SKM-1 (cell line): ENCODE results near the gene ZNF783.

Experiments
- DNase-seq: peaks from one replicate; lab custom pipeline; 2025; ENCODE audit not compliant: unreplicated experiment; lab: John Stamatoyannopoulos, UW

ZNF783 gene

DNA sequence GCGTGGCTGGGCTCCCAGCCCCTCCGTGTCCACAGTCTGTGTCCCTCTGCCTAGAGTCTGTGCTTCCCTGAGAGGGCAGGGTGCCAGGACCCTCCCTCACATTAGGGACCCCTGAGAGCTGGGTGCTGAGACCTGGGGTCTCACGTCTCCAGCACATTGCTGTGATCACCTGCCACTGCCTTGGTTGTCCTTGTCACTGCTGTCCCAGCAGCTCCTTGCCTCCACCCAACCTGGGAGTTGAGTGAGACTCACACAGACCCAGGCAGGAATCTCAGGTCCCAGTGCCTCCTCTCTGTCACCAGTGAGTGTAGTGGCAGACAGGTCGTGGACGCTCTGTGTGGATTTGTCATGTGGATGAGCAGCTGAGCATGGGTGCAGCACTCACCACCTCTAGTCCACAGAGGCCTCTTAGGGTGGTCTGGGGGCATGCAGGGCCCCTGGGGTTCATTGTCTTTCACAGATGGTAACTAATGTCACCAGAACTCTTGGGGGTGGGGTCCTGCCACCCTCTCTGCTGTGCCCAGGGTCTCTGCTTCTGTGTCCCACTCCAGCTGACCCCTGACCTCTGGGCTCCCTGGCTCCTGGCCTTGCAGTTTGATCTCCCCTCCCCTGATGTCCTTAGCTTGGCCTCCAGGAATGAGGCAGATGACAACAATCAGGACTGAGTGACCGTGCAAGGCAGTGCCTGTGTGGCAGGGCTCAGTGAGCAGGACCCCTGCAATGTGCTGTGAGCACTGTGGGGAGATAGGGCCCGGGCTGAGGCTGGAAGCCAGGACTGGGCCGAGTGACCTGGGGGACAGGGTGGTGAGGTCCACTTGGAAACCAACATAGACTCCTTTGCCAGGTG lies 18.9 kb downstream of the ZNF783 start:
- no peak for DNase-seq

GRCh38 chr7:149281508-149282330 lies 19.7 kb downstream of the ZNF783 start:
- no peak for DNase-seq

DNA sequence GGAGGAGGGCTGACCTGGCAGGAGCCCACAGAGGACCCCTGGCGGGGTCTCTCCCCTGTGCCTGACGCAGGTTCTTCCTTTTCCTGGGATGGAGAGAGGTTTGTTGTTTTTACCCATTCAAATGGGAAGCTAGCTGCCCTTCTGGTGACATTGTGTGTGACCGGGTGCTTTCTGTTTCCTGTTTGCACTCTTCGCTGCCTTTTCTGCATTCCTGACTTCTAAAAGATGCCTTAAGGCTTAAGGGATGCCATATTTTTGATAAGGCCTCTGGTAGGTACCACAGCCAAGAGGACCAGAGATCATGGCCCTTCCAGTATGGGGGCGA lies 20.3 kb downstream of the ZNF783 start:
- DNase-seq: no peak

DNA sequence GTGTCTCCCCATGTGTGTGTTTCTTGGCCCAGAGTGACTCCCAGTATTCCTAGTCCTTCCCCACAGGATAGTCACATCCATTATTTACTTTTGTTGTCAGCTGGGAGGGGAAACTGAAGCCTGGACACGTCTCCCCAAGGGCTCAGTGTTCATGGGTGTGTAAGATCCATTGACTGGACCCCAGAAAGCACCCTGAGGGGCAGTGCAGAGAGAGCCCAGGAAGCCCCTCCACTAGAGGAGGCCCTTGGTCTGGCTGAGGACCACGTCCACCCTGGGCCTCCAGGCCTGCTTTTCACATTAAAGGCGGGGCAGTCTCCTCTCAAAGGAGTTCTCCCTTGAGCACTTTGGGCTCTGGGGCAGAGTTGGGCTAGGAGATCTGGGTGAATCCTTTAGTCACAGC lies 21.3 kb downstream of the ZNF783 start:
- no peak for DNase-seq

GRCh38 chr7:149284343-149284742 lies 22.3 kb downstream of the ZNF783 start:
- DNase-seq: no peak

- peak; percentile 37 for DNase-seq
Measured at GRCh38 chr7:149284850-149285585, 23.0 kb downstream of the ZNF783 start.

DNA sequence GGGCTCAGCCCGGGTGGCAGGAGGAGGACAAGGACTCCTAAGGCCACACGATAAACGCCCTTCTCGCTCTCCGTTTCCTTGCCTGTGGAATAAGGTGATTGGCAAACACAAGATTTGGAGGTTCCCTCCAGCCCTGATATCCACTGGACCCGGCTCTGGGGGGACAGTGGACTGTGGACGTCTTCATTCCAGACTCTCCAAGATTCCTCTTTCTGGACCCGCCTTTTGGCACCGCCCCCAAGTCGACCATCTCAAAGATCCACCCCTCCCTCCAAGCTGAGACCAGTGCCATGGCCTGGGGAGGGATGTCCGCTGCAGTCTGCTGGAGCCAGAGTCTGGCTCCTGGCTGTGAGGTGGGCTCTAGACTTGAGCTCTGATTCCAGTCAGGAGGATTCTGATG lies 23.6 kb downstream of the ZNF783 start:
- DNase-seq: no peak

GRCh38 chr7:149286811-149287400 lies 24.9 kb downstream of the ZNF783 start:
- DNase-seq: no peak

GRCh38 chr7:149287622-149288021 lies 25.6 kb downstream of the ZNF783 start:
- DNase-seq: no peak

DNA sequence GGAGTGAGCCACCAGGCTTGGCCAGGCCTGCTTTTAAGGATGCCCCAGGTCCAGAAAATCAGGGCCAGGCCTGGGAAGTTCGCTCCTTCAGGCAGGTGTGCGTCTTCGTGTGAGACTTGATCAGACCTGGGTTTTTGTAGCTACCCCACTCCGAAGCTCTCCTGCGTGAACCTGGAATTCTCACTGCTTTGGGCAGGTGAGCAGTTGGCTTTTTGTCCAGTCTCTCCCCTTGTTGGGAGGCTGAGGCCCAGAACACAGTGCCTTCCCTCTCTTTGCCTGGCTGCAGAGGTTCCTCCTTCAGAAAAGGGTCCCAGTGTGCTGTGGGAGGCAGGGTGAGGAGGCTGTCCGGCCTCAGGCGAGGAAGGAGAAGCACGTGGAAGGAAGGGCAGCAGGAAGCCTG lies 27.3 kb downstream of the ZNF783 start:
- DNase-seq: no peak

- DNase-seq: no peak
Measured at GRCh38 chr7:149289856-149290255, 27.9 kb downstream of the ZNF783 start.

DNA sequence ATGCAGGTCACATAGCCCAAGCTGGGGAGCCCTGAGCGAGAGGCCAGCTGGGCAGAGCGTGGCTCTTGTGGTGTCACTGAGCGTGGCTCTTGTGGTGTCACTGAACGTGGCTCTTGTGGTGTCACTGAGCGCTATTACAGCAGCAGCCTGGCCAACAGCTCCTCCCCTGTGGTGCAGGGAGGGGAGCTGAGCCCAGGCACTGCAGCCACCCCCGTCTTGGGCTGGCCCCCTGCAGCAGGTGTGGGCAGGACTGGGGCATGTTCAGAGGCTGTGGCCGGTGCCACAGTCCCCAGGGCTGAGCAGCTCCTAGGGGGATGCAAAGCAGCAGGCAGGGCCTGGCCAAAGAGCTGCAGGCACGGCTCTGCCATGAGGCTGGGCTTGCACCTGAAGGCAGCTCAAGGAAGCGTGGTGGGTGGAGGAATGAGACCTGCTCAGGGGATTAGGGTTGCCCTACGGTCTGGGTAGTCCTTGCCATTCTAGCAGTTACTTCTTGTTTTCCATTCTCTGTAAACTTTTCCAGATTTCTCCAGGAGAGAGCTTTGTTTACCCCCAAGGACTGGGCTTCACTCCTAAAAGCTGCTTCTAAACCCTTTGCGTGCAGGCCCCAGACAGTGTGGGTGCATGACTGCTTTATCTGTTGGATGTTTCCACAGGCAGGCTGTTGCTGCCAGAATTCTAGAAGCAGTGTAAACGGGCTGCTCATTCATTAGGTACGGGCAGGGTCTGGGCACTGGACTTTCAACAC lies 29.2 kb downstream of the ZNF783 start:
- DNase-seq: no peak

- no peak for DNase-seq
Measured at GRCh38 chr7:149291781-149292461, 29.9 kb downstream of the ZNF783 start.

- DNase-seq: no peak
Measured at GRCh38 chr7:149292462-149292823, 30.4 kb downstream of the ZNF783 start.

GRCh38 chr7:149293338-149293737 lies 31.3 kb downstream of the ZNF783 start:
- DNase-seq: no peak

DNA sequence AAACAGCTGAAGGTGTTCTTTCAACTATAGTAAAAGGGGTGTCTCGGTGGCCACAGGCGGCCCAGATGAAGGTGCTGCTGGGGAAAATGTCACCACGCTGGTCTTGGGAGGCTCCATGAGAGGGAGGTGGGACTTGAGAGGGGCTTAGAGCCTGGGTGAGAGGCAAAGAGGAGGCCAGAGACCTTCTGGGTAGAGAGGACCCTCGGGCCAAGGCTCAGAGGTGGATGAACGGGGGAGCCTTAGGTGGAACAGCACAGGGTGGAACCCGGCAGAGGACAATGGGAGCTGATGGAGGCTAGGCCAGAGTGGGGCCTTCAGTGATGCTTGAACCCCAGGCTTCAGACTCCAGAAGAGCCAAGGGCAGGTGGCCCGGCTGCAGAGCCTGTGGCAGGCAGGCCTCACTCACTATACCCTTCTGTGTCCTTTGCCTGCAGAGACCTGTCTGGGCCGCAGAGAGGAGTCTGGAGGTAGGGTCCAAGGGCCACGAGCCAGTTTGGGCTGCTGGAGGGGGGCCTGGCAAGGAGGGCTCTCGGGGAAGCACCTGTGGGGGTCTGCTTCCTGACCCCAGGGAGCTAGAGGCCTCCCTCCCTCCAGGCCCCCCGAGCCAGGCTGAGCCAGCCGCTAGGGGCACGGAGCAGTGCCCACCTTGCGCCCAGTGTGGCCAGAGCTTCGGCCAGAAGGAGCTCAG lies 32.1 kb downstream of the ZNF783 start:
- DNase-seq: no peak

DNA sequence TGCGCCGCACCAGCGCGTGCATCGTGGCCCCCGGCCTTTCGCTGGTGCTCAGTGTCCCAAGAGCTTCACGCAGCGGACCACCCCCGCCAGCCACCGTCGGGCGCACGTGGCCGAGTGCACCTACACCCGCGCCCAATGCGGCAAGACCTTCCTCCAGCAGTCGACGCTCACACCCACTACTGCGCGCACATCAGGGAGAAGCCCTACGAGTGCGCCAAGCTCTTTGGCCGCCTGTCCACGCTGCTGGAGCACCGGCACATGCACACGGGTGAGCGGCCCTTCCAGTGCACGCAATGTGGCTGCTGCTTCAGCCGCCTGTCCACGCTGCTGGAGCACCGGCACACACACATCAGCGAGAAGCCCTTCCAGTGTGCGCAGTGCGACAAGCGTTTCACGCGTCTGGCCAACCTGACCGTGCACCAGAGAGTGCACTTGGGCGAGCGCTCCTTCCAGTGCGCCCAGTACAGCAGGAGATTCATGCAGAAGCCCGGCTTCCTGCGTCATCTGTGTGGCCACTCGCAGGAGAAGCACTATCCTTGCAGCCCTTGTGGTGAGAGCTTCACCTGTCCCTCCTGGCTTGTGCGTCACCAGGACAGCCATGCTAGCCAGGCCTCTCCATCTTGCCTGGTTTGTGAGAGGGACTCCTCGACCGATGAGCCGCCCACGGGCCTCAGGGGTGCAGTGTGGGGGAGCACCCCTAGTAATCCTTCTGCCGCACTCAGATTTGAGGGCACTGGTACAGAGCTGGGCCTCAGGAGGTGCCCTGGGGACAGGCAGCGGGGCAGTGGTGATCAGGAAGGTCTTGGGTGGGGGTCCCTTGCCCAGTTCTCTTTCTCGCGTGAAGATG lies 32.9 kb downstream of the ZNF783 start:
- no peak for DNase-seq

DNA sequence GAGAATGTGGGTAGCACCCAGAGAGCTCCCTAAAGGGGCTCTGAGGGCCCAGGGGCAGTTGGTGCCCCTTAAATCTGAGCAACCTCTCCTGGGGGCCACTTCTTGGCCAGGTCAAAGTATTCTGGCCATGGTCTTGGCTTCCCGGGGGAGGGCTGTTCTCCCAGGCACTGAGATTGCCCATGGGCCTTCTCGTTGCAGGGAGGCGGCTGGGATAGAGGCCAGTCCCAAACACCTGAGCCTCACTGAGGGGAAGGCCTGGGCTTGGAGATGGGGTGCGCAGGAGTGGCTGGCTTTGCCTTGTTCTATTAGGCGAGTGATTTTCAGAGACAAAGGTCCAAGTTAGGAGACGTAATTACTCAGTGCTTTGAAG lies 33.5 kb downstream of the ZNF783 start:
- no peak for DNase-seq

GRCh38 chr7:149296368-149296767 lies 34.4 kb downstream of the ZNF783 start:
- no peak for DNase-seq
